RWPE1 (cell line): ENCODE measurements around the gene ITPR3.

ENCODE experiments used
- CTCF ChIA-PET: fragments of 350-600 bp; sonication (Branson Sonifier 250); formaldehyde crosslinking; extraction: SDS; loops from one replicate; lab custom pipeline; 2021; lab: Yijun Ruan, JAX
- POLR2A ChIA-PET: fragments of 400-600 bp; formaldehyde crosslinking; extraction: SDS; loops from one replicate; lab custom pipeline; 2020; ENCODE audit warnings: antibody characterized with exemption; ENCODE audit not compliant: low non-redundant PET; lab: Yijun Ruan, JAX
- DNase-seq: peaks from one replicate; pipeline ENCODE4 v3.0.0; 2012; ENCODE audit warnings: low spot score
- H3K27ac ChIP-seq: fragments of 450-650 bp; 2 replicates; pipeline ENCODE4 v1.5.1; 2017
- CTCF ChIP-seq: fragments of 450-650 bp; conservative IDR thresholded peaks from 2 replicates; pipeline ENCODE4 v1.5.1; 2017; ENCODE audit warnings: low read depth, mild to moderate bottlenecking

The ITPR3 gene

GRCh38 chr6:33726696-33727095, 105.6 kb downstream of the ITPR3 start:
- ChIA-PET CTCF (interaction anchor here (0.6 to 0.9 kb wide), 4 partner anchors 15 to 301 kb away, joined by 3 to 6 read pairs (median 4); partner anchors contain the start of gene UQCC2), POLR2A (no interaction called here)
- DNase-seq, result no peak
- no peak overlapping the region for H3K27ac ChIP-seq
- TF ChIP-seq CTCF, result no peak

GRCh38 chr6:33727126-33727525, 106.0 kb downstream of the ITPR3 start:
- ChIA-PET POLR2A (no interaction called here), CTCF (interaction anchor here (0.6 to 0.9 kb wide), 3 partner anchors 16 to 301 kb away, joined by 3 to 6 read pairs (median 3); partner anchors contain the start of gene UQCC2)
- DNase-seq, result no peak
- H3K27ac ChIP-seq, result no peak overlapping the region
- no peak for TF ChIP-seq CTCF

GRCh38 chr6:33727932-33728331, 106.8 kb downstream of the ITPR3 start:
- DNase-seq, result no peak
- no peak for TF ChIP-seq CTCF
- no peak overlapping the region for H3K27ac ChIP-seq
- CTCF ChIA-PET, result no interaction called here
- POLR2A ChIA-PET, result no interaction called here

GRCh38 chr6:33728438-33728837, 107.3 kb downstream of the ITPR3 start:
- no peak for DNase-seq
- H3K27ac ChIP-seq, result no peak overlapping the region
- TF ChIP-seq CTCF, result no peak
- CTCF ChIA-PET, result no interaction called here
- POLR2A ChIA-PET, result no interaction called here

- POLR2A ChIA-PET, result no interaction called here
- H3K27ac ChIP-seq, result no peak overlapping the region
- no peak for DNase-seq
- TF ChIP-seq CTCF, result no peak
- CTCF ChIA-PET, result no interaction called here
Observed at GRCh38 chr6:33729059-33729458, 107.9 kb downstream of the ITPR3 start.

- no peak for TF ChIP-seq CTCF
- POLR2A ChIA-PET, result no interaction called here
- CTCF ChIA-PET, result interaction anchor here (0.6 kb wide), 1 partner anchor 981 kb away, joined by 6 read pairs; no protein-coding TSS in a partner anchor
- no peak overlapping the region for H3K27ac ChIP-seq
- no peak for DNase-seq
Observed at GRCh38 chr6:33730611-33731010, 109.5 kb downstream of the ITPR3 start.
